HL-60 (cell line): Measurements from ENCODE around the gene CLCNKB.

Source experiments
- POLR2AphosphoS5 ChIP-seq: IDR thresholded peaks from 2 replicates; pipeline ENCODE4 v1.6.1; 2012; ENCODE audit warnings: low read depth
- TF ChIP-seq, protein P1 (sequence below): IDR thresholded peaks from one replicate; pipeline ENCODE4 v1.5.1; 2011; ENCODE audit warnings: low read length, control low read depth, inconsistent platforms; ENCODE audit not compliant: insufficient read depth

DNA sequence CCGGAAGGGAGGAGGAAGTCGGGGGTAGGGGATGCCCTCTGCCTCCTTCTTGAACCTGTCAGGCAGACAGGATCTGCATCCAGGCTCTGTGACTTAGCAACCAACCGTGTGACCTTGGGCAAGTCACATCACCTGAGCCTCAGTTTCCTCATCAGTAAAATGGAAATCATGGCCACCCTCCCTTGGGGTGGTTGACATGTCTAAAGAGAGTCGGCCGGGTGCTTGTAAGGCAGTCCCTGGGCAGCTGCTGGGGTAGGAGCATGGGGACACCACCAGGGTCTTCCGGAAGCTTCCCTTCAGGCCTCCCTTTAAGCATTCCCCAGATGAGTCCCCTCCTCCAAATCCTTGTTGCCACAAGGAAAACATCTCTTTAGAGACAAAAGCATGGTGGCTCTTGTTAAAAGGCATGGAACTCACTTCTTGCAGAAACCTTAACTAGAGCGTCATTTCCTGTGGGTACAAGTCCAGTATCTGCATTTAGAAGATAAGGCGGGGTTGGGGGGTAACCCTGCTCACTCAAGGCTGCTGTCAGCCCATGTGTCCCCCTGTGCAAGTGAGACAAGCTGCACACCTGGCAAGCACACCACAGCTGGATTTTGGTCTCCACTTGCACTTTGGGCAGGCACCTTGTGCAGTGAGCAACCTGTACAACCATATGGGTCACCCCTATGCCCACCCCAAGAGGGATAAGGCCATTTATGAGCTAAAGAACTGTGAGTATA, 10.4 kb downstream of the CLCNKB start:
- TF ChIP-seq POLR2AphosphoS5, result no peak
- TF ChIP-seq, protein P1, sequence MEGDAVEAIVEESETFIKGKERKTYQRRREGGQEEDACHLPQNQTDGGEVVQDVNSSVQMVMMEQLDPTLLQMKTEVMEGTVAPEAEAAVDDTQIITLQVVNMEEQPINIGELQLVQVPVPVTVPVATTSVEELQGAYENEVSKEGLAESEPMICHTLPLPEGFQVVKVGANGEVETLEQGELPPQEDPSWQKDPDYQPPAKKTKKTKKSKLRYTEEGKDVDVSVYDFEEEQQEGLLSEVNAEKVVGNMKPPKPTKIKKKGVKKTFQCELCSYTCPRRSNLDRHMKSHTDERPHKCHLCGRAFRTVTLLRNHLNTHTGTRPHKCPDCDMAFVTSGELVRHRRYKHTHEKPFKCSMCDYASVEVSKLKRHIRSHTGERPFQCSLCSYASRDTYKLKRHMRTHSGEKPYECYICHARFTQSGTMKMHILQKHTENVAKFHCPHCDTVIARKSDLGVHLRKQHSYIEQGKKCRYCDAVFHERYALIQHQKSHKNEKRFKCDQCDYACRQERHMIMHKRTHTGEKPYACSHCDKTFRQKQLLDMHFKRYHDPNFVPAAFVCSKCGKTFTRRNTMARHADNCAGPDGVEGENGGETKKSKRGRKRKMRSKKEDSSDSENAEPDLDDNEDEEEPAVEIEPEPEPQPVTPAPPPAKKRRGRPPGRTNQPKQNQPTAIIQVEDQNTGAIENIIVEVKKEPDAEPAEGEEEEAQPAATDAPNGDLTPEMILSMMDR, result no peak
